Neuronal stem cell (in vitro differentiated cells): Measurements from ENCODE around the gene PSPC1.
"Not testable (repeated sequence)": the region's sequence is repeated elsewhere in the genome, so short reads cannot be mapped to it uniquely, and the experiment has no call there.

Experiments
- DNase-seq: peaks from one replicate; pipeline ENCODE4 v3.0.0-alpha.2; 2013; ENCODE audit warnings: low spot score
- H2AFZ ChIP-seq: one replicate; pipeline ENCODE4 v1.6.1; 2013; ENCODE audit warnings: mild to moderate bottlenecking, low read length, inconsistent platforms
- H2AK5ac ChIP-seq: 2 replicates; pipeline ENCODE4 v1.6.1; 2013; ENCODE audit warnings: low read depth, mild to moderate bottlenecking, inconsistent platforms, low read length, moderate library complexity, mixed read lengths
- H2BK120ac ChIP-seq: 2 replicates; pipeline ENCODE4 v1.6.1; 2013; ENCODE audit warnings: low read depth, mild to moderate bottlenecking, inconsistent platforms, low read length, moderate library complexity, mixed read lengths
- H2BK12ac ChIP-seq: one replicate; pipeline ENCODE4 v1.6.1; 2013; ENCODE audit warnings: low read length, inconsistent platforms
- H2BK15ac ChIP-seq: 2 replicates; pipeline ENCODE4 v1.6.1; 2013; ENCODE audit warnings: mild to moderate bottlenecking, low read length, inconsistent platforms, mixed read lengths
- H2BK5ac ChIP-seq: one replicate; pipeline ENCODE4 v1.6.1; 2013; ENCODE audit warnings: inconsistent platforms, mild to moderate bottlenecking, low read length, moderate library complexity
- H3K14ac ChIP-seq: one replicate; pipeline ENCODE4 v1.6.1; 2013; ENCODE audit warnings: low read length, inconsistent platforms
- H3K18ac ChIP-seq: 2 replicates; pipeline ENCODE4 v1.6.1; 2013; ENCODE audit warnings: low read length, inconsistent platforms
- H3K23ac ChIP-seq: 2 replicates; pipeline ENCODE4 v1.6.1; 2013; ENCODE audit warnings: low read depth, mild to moderate bottlenecking, mixed read lengths, low read length, inconsistent platforms; ENCODE audit not compliant: poor library complexity
- H3K27ac ChIP-seq: replicated peaks from 3 replicates; pipeline ENCODE4 v1.5.1; 2013; ENCODE audit warnings: low read length, inconsistent platforms
- H3K27me3 ChIP-seq, 3 experiments: 2 replicates each; pipeline ENCODE4 v1.6.1; 2013; ENCODE audit warnings: low read length in 3 of 3, mild to moderate bottlenecking in 2 of 3, inconsistent platforms in 1 of 3, low read depth in 1 of 3, mixed read lengths in 1 of 3, moderate library complexity in 1 of 3; ENCODE audit not compliant: control insufficient read depth in 3 of 3, insufficient read depth in 3 of 3
- H3K36me3 ChIP-seq, 2 donors: replicated peaks in 1 of 2; 2 replicates each; pipeline ENCODE4 v1.6.1; 2013; ENCODE audit warnings: low read length in 2 of 2; ENCODE audit not compliant: control insufficient read depth in 2 of 2, insufficient read depth in 2 of 2
- H3K4ac ChIP-seq: 2 replicates; pipeline ENCODE4 v1.6.1; 2013; ENCODE audit warnings: inconsistent platforms, mild to moderate bottlenecking, low read length, moderate library complexity
- H3K4me1 ChIP-seq, 2 donors: 1 replicate in 1 of 2; 2 replicates in 1 of 2; pipeline ENCODE4 v1.6.1; 2013; ENCODE audit warnings: low read length in 2 of 2, low read depth in 1 of 2; ENCODE audit not compliant: control insufficient read depth in 2 of 2, insufficient read depth in 1 of 2
- H3K4me2 ChIP-seq: one replicate; pipeline ENCODE4 v1.6.1; 2013; ENCODE audit warnings: mild to moderate bottlenecking, low read length, inconsistent platforms; ENCODE audit not compliant: insufficient read depth, poor library complexity, severe bottlenecking
- H3K4me3 ChIP-seq, 2 donors: 2 replicates each; pipeline ENCODE4 v1.5.1; 2013; ENCODE audit warnings: low read length in 2 of 2, mild to moderate bottlenecking in 2 of 2, inconsistent platforms in 1 of 2, moderate library complexity in 1 of 2
- H3K79me1 ChIP-seq: one replicate; pipeline ENCODE4 v1.6.1; 2013; ENCODE audit warnings: low read depth, mild to moderate bottlenecking, inconsistent platforms, low read length, moderate library complexity
- H3K9ac ChIP-seq: one replicate; pipeline ENCODE4 v1.6.1; 2013; ENCODE audit warnings: mild to moderate bottlenecking, low read depth, low read length, inconsistent platforms; ENCODE audit not compliant: poor library complexity
- H3K9me3 ChIP-seq, 2 donors: replicated peaks in 1 of 2; 2 replicates each; pipeline versions ENCODE3 to v1.6.1; 2013; ENCODE audit warnings: low read length in 2 of 2, mild to moderate bottlenecking in 2 of 2, inconsistent platforms in 1 of 2, low read depth in 1 of 2, mixed read lengths in 1 of 2, moderate library complexity in 1 of 2; ENCODE audit not compliant: control insufficient read depth in 2 of 2, insufficient read depth in 1 of 2
- H4K8ac ChIP-seq: one replicate; pipeline ENCODE4 v1.6.1; 2013; ENCODE audit warnings: low read depth, mild to moderate bottlenecking, inconsistent platforms, low read length, moderate library complexity
- H4K91ac ChIP-seq: one replicate; pipeline ENCODE4 v1.6.1; 2013; ENCODE audit warnings: low read length, low read depth, mild to moderate bottlenecking, inconsistent platforms; ENCODE audit not compliant: poor library complexity
- WGBS, 2 donors: extraction: QIAGEN DNeasy Blood & Tissue Kit; methylation state at CpG; one replicate each; pipeline ENCODE4 v1.1.7; 2013; ENCODE audit warnings: missing lambda C conversion rate in 2 of 2, mixed read lengths in 1 of 2; ENCODE audit not compliant: insufficient read length in 2 of 2, insufficient replicate concordance in 1 of 2; ENCODE audit errors: extremely low coverage in 2 of 2; 5-methylcytosine and 5-hydroxymethylcytosine counted together

Gene PSPC1

DNA sequence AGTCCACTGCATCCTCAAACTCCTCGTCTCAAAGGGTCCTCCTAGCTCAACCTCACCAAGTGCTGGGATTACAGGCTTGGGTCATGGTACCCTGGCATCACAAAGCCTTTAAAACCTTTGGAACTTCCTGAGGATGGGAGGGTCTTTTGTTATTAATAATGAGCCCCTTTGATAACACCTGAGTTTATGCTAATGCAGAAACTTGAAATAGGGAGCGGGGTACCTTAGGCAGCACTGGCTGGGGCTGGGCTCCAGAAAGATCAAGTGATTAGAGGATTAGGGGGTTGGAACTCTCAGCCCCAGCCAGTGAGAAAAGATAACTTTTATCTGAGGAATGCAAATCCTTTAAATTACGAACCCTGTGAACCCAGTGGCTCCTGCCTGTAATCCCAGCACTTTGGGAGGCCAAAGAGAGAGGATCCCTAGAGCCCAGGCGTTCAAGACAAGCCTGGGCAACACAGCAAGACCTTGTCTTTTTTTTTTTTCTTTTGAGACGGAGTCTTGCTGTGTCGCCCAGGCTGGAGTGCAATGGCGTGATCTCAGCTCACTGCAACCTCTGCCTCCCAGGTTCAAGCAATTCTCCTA lies 9.3 kb upstream of the PSPC1 start:
- no peak overlapping the region for H4K91ac ChIP-seq
- H3K4me1 ChIP-seq: no peaks in the 10 kb centered on the region
- no peak overlapping the region for H3K4ac ChIP-seq
- no peak overlapping the region for H3K4me3 ChIP-seq
- no peak overlapping the region for H3K14ac ChIP-seq
- H3K18ac ChIP-seq: no peak overlapping the region
- H3K9me3 ChIP-seq: no peaks in the 10 kb centered on the region
- no peak overlapping the region for H2BK15ac ChIP-seq
- H3K79me1 ChIP-seq: no peaks in the 10 kb centered on the region
- no CpG with 5 or more reads among the region's 7 CpGs for WGBS, 2 donors
- no peak overlapping the region for H3K4me2 ChIP-seq
- H3K27me3 ChIP-seq: no peaks in the 10 kb centered on the region
- no peak overlapping the region for H2BK120ac ChIP-seq
- no peak overlapping the region for H3K27ac ChIP-seq
- H3K36me3 ChIP-seq: no peaks in the 10 kb centered on the region
- no peak overlapping the region for H3K9ac ChIP-seq
- no peak overlapping the region for H2AK5ac ChIP-seq
- H2BK5ac ChIP-seq: no peak overlapping the region
- H2BK12ac ChIP-seq: no peak overlapping the region
- H2AFZ ChIP-seq: no peak overlapping the region
- DNase-seq: no peak
- no peak overlapping the region for H4K8ac ChIP-seq
- H3K23ac ChIP-seq: no peak overlapping the region

DNA sequence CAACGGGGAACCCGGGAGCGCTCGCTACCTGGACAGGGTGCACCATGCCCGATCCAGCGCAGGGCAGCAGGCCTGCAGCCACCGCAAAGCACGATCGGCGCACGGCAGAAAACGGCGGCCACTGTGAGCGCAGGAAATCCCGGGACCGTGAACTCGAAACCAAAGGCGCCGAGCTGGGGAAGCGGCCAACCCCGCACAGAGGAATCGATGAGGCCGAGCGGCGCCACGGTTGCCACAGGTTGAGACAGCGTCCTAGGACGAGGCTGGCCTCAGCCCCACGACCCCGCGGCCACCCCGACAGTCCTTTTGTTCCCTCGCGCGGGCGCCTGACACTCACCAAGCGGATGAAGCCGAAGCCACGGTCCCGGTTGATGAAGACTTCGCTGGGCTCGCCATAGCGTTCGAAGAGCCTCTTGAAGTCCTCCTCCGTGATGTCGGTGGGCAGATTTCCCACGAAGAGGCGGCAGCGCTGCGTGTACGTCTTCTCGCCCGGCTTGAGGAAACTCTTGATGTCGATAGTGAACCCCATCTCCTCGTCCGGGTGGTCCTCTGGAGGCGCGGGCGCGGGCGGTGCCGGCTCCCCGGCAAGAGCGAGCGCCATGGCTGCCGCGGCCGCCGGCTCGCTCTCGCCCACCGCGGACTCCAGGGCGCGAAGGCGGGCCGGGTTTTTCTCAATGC lies 557 bp downstream of the PSPC1 start:
- Histone ChIP-seq H3K9me3 (peaks cover 0 to 24% of the 10 kb centered on the region in 2 donors), H3K23ac (peak overlapping the region; percentile 65), H3K27me3 (no peaks in the 10 kb centered on the region), H3K4me3 (peak overlapping the region; percentile 94 to 100), H4K8ac (peak overlapping the region; percentile 52), H3K4me2 (peak overlapping the region; percentile 28), H3K18ac (peak overlapping the region; percentile 99), H2BK120ac (no peak overlapping the region), H4K91ac (no peak overlapping the region), H3K36me3 (peaks cover 2 to 15% of the 10 kb centered on the region in 2 donors), H3K9ac (peak overlapping the region; percentile 99), H2BK12ac (no peak overlapping the region), H3K4ac (peak overlapping the region; percentile 69), H2AFZ (peak overlapping the region; percentile 88), H2BK5ac (peak overlapping the region; percentile 98), H3K27ac (peak overlapping the region; percentile 60), H2AK5ac (peak overlapping the region; percentile 72), H3K79me1 (no peaks in the 10 kb centered on the region), H2BK15ac (peak overlapping the region; percentile 99), H3K14ac (peak overlapping the region; percentile 86), H3K4me1 (no peaks in the 10 kb centered on the region)
- WGBS, 2 donors: no CpG with 5 or more reads among the region's 77 CpGs
- DNase-seq: peak; percentile 26

DNA sequence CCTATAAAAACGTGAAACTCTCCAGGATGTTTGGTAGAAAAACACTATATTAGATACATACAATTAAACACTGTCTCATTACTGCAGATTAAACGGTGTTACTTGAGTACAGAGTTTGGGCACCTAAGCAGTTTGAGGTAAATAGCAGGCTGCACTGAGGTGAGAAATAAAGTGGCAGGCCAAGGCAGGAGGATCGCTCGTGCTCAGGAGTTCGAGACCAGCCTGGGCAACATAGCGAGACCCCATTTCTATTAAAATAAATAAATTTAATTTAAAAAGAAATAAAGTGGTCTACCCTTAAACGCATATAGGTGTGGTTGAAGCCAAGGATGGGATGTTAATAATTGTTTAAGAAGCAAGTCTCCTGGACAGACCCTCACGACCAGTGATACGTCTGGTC lies 1.2 kb downstream of the PSPC1 start:
- H3K4ac ChIP-seq: no peak overlapping the region
- no peak for DNase-seq
- H2BK15ac ChIP-seq: no peak overlapping the region
- no CpG with 5 or more reads among the region's 9 CpGs for WGBS, 2 donors
- H2AK5ac ChIP-seq: no peak overlapping the region
- H3K4me2 ChIP-seq: peak overlapping the region; percentile 28
- no peak overlapping the region for H2AFZ ChIP-seq
- peaks cover 2 to 21% of the 10 kb centered on the region in 2 donors for H3K36me3 ChIP-seq
- peak overlapping the region; percentile 99 for H3K9ac ChIP-seq
- no peak overlapping the region for H4K8ac ChIP-seq
- H3K18ac ChIP-seq: no peak overlapping the region
- peaks cover 0 to 28% of the 10 kb centered on the region in 2 donors for H3K9me3 ChIP-seq
- no peaks in the 10 kb centered on the region for H3K27me3 ChIP-seq
- no peaks in the 10 kb centered on the region for H3K79me1 ChIP-seq
- no peak overlapping the region for H4K91ac ChIP-seq
- no peak overlapping the region for H3K27ac ChIP-seq
- H2BK120ac ChIP-seq: no peak overlapping the region
- H2BK5ac ChIP-seq: peak overlapping the region; percentile 98
- peak overlapping the region; percentile 94 to 100 for H3K4me3 ChIP-seq
- H2BK12ac ChIP-seq: no peak overlapping the region
- no peaks in the 10 kb centered on the region for H3K4me1 ChIP-seq
- H3K23ac ChIP-seq: no peak overlapping the region
- H3K14ac ChIP-seq: no peak overlapping the region

- not testable (repeated sequence) for H4K8ac ChIP-seq
- H3K4me3 ChIP-seq: peak overlapping the region; percentile 52 to 100
- H3K36me3 ChIP-seq: peaks cover 5 to 27% of the 10 kb centered on the region in 2 donors
Measured at GRCh38 chr13:19780753-19781418, 1.9 kb downstream of the PSPC1 start.

More at GRCh38 chr13:19780753-19781418, 1.9 kb downstream of the PSPC1 start:
- not testable (repeated sequence) for H3K79me1 ChIP-seq, H3K27ac ChIP-seq, H2BK5ac ChIP-seq, H3K18ac ChIP-seq, H2BK120ac ChIP-seq, DNase-seq, H2AK5ac ChIP-seq, H3K23ac ChIP-seq, H2AFZ ChIP-seq, H3K9ac ChIP-seq, H2BK12ac ChIP-seq, H3K14ac ChIP-seq, H3K27me3 ChIP-seq, H3K4ac ChIP-seq, H2BK15ac ChIP-seq, H3K4me1 ChIP-seq, H4K91ac ChIP-seq
- WGBS, 2 donors: no CpG with 5 or more reads among the region's 22 CpGs
- peak overlapping the region; percentile 18 for H3K4me2 ChIP-seq
- peaks cover 0 to 35% of the 10 kb centered on the region in 2 donors for H3K9me3 ChIP-seq
